Stimulated activated CD8-positive, alpha-beta memory T cell treated with anti-CD3 and anti-CD28 coated beads, Interleukin-7, amount 100 ng/mL, for 24 hours (primary cell): ENCODE measurements around the gene FAP.

Experiments
- DNase-seq: peaks from one replicate; pipeline ENCODE4 v3.0.0-alpha.2; 2020; ENCODE audit warnings: low read depth

Gene FAP

GRCh38 chr2:162185541-162186232 is 57.6 kb downstream of the FAP start:
- no peak for DNase-seq

GRCh38 chr2:162184821-162185450 is 58.3 kb downstream of the FAP start:
- no peak for DNase-seq

- DNase-seq = no peak
Observed at GRCh38 chr2:162184359-162184758, 58.9 kb downstream of the FAP start.

GRCh38 chr2:162182395-162182794 is 60.9 kb downstream of the FAP start:
- no peak for DNase-seq

- DNase-seq = no peak
Observed at GRCh38 chr2:162177301-162177700, 65.9 kb downstream of the FAP start.

- no peak for DNase-seq
Observed at GRCh38 chr2:162175714-162176113, 67.5 kb downstream of the FAP start.

GRCh38 chr2:162174746-162175145 is 68.5 kb downstream of the FAP start:
- no peak for DNase-seq

GRCh38 chr2:162172802-162173370 is 70.4 kb downstream of the FAP start:
- no peak for DNase-seq

GRCh38 chr2:162166745-162167144 is 76.5 kb downstream of the FAP start:
- no peak for DNase-seq

- DNase-seq = no peak
Observed at GRCh38 chr2:162166174-162166573, 77.1 kb downstream of the FAP start.

GRCh38 chr2:162164802-162165201 is 78.4 kb downstream of the FAP start:
- no peak for DNase-seq

- no peak for DNase-seq
Observed at GRCh38 chr2:162159446-162159845, 83.8 kb downstream of the FAP start.

- no peak for DNase-seq
Observed at GRCh38 chr2:162156149-162156548, 87.1 kb downstream of the FAP start.

- DNase-seq = no peak
Observed at GRCh38 chr2:162155093-162155492, 88.2 kb downstream of the FAP start.

GRCh38 chr2:162153608-162154224 is 89.5 kb downstream of the FAP start:
- DNase-seq = peak; percentile 19

- DNase-seq = no peak
Observed at GRCh38 chr2:162152147-162152546, 91.1 kb downstream of the FAP start, which contains the start of gene GCG. Gene GCG, minus strand, starts transcription at chr2:162152247. Its CDS starts 3,069 bp downstream, at chr2:162149178.

GRCh38 chr2:162149940-162150339 is 93.3 kb downstream of the FAP start:
- DNase-seq = no peak

GRCh38 chr2:162149466-162149865 is 93.8 kb downstream of the FAP start:
- DNase-seq = no peak

- no peak for DNase-seq
Observed at GRCh38 chr2:162148956-162149355, 94.3 kb downstream of the FAP start.

GRCh38 chr2:162143969-162144368 is 99.3 kb downstream of the FAP start:
- DNase-seq = no peak

- DNase-seq = no peak
Observed at GRCh38 chr2:162138310-162138709, 104.9 kb downstream of the FAP start.

GRCh38 chr2:162127422-162127821 is 115.8 kb downstream of the FAP start:
- DNase-seq = no peak

- no peak for DNase-seq
Observed at GRCh38 chr2:162126527-162126926, 116.7 kb downstream of the FAP start.
